IMR-90 (cell line): ENCODE measurements around the gene HSPA13. TPM values are rescaled to one million over a fixed set of nuclear protein-coding genes. Genes with fewer than 3 reads are reported as not detected.

ENCODE experiments used
- ATAC-seq: fragments of 200-7000 bp; cut with Tn5 transposase; 2 replicates; pipeline ENCODE4 v1.9.1; 2020; ENCODE audit warnings: low read depth, mild to moderate bottlenecking, moderate library complexity
- BruUV-seq: library from RNA; stranded (reverse); fragments of 400-500 nt; replicated peaks from 2 replicates; lab custom pipeline; 2021; lab: Mats Ljungman, UMichigan
- CTCF ChIA-PET: fragments of 300-600 bp; formaldehyde crosslinking; extraction: SDS; loops from one replicate; lab custom pipeline; 2021; ENCODE audit warnings: antibody characterized with exemption; lab: Yijun Ruan, JAX
- POLR2A ChIA-PET: fragments of 300-600 bp; sonication (Branson Sonifier 250); formaldehyde crosslinking; loops from one replicate; lab custom pipeline; 2022; ENCODE audit warnings: antibody characterized with exemption; ENCODE audit not compliant: unreplicated experiment; lab: Charles Lee
- DNase-seq: peaks from one replicate; pipeline ENCODE4 v3.0.0; 2013
- H2AFZ ChIP-seq: replicated peaks from 2 replicates; pipeline ENCODE3; 2013; ENCODE audit warnings: low read length, mild to moderate bottlenecking; ENCODE audit not compliant: poor library complexity
- H2AK5ac ChIP-seq: 2 replicates; pipeline ENCODE4 v1.6.1; 2013; ENCODE audit warnings: low read depth, low read length, inconsistent platforms
- H2AK9ac ChIP-seq: replicated peaks from 2 replicates; pipeline ENCODE3; 2013; ENCODE audit warnings: mild to moderate bottlenecking, low read depth, low read length, moderate library complexity; ENCODE audit not compliant: poor library complexity
- H2BK120ac ChIP-seq: 2 replicates; pipeline ENCODE4 v1.6.1; 2013; ENCODE audit warnings: low read depth, low read length, inconsistent platforms
- H2BK15ac ChIP-seq: 3 replicates; pipeline ENCODE4 v1.6.1; 2013; ENCODE audit warnings: low read depth, low read length, inconsistent platforms
- H2BK20ac ChIP-seq: 2 replicates; pipeline ENCODE4 v1.6.1; 2013; ENCODE audit warnings: low read depth, mild to moderate bottlenecking, inconsistent platforms, low read length, moderate library complexity
- H2BK5ac ChIP-seq: 2 replicates; pipeline ENCODE4 v1.6.1; 2013; ENCODE audit warnings: mild to moderate bottlenecking, low read depth, low read length, inconsistent platforms; ENCODE audit not compliant: poor library complexity, severe bottlenecking
- H3K14ac ChIP-seq: replicated peaks from 2 replicates; pipeline ENCODE4 v1.6.1; 2013; ENCODE audit warnings: low read depth, low read length, inconsistent platforms
- H3K18ac ChIP-seq: 2 replicates; pipeline ENCODE4 v1.6.1; 2013; ENCODE audit warnings: low read depth, low read length, control low read depth
- H3K23ac ChIP-seq: 2 replicates; pipeline ENCODE4 v1.6.1; 2013; ENCODE audit warnings: low read depth, low read length, inconsistent platforms
- H3K27ac ChIP-seq: 2 replicates; pipeline ENCODE4 v1.5.1; 2013; ENCODE audit warnings: mild to moderate bottlenecking, control low read depth, low read length; ENCODE audit not compliant: insufficient read depth
- H3K27me3 ChIP-seq: 2 replicates; pipeline ENCODE4 v1.6.1; 2013; ENCODE audit warnings: low read length; ENCODE audit not compliant: control insufficient read depth, insufficient read depth
- H3K36me3 ChIP-seq: 2 replicates; pipeline ENCODE4 v1.6.1; 2013; ENCODE audit warnings: low read length, mixed read lengths; ENCODE audit not compliant: control insufficient read depth, insufficient read depth
- H3K4ac ChIP-seq: 2 replicates; pipeline ENCODE4 v1.6.1; 2013; ENCODE audit warnings: low read depth, low read length, inconsistent platforms
- H3K4me1 ChIP-seq: 2 replicates; pipeline ENCODE4 v1.6.1; 2013; ENCODE audit warnings: low read length, mixed read lengths; ENCODE audit not compliant: control insufficient read depth, insufficient read depth
- H3K4me2 ChIP-seq: 2 replicates; pipeline ENCODE4 v1.6.1; 2013; ENCODE audit warnings: low read depth, mild to moderate bottlenecking, control low read depth, low read length, moderate library complexity
- H3K4me3 ChIP-seq: 2 replicates; pipeline ENCODE4 v1.5.1; 2013; ENCODE audit warnings: low read depth, mild to moderate bottlenecking, control low read depth, low read length, moderate library complexity; ENCODE audit not compliant: insufficient read depth
- H3K56ac ChIP-seq: 2 replicates; pipeline ENCODE4 v1.6.1; 2013; ENCODE audit warnings: low read length, inconsistent platforms; ENCODE audit not compliant: insufficient read depth; ENCODE audit errors: extremely low read depth
- H3K79me1 ChIP-seq, 2 experiments: 2 replicates each; pipeline ENCODE4 v1.6.1; 2013; ENCODE audit warnings: low read length in 2 of 2, inconsistent platforms in 1 of 2, low read depth in 1 of 2
- H3K9ac ChIP-seq: 2 replicates; pipeline ENCODE4 v1.6.1; 2013; ENCODE audit warnings: low read depth, low read length, control low read depth
- H3K9me1 ChIP-seq: 2 replicates; pipeline ENCODE4 v1.6.1; 2013; ENCODE audit warnings: low read length, inconsistent platforms; ENCODE audit not compliant: insufficient read depth
- H3K9me3 ChIP-seq: 2 replicates; pipeline ENCODE4 v1.6.1; 2013; ENCODE audit warnings: low read length; ENCODE audit not compliant: control insufficient read depth, insufficient read depth
- H4K20me1 ChIP-seq: 2 replicates; pipeline ENCODE4 v1.6.1; 2013; ENCODE audit warnings: low read length, inconsistent platforms; ENCODE audit not compliant: insufficient read depth
- H4K5ac ChIP-seq: 2 replicates; pipeline ENCODE4 v1.6.1; 2013; ENCODE audit warnings: mild to moderate bottlenecking, low read depth, low read length, control low read depth
- H4K8ac ChIP-seq, 2 experiments: 2 replicates each; pipeline ENCODE4 v1.6.1; 2013; ENCODE audit warnings: low read depth in 2 of 2, low read length in 2 of 2, control low read depth in 1 of 2, inconsistent platforms in 1 of 2
- H4K91ac ChIP-seq: 2 replicates; pipeline ENCODE4 v1.6.1; 2013; ENCODE audit warnings: low read depth, low read length, inconsistent platforms; ENCODE audit not compliant: insufficient read depth
- BHLHE40 ChIP-seq: fragments of 150-350 bp; IDR thresholded peaks from 2 replicates; pipeline ENCODE4 v1.6.1; 2016; ENCODE audit warnings: mild to moderate bottlenecking, low read depth, low read length
- CHD1 ChIP-seq: IDR thresholded peaks from 2 replicates; pipeline ENCODE4 v1.6.1; 2012; ENCODE audit warnings: low read depth, low read length, improper control_type of control experiment
- CTCF ChIP-seq: conservative IDR thresholded peaks from 2 replicates; pipeline ENCODE4 v1.5.1; 2012; ENCODE audit warnings: mild to moderate bottlenecking, low read depth, low read length, improper control_type of control experiment
- ELK1 ChIP-seq: fragments of 150-350 bp; IDR thresholded peaks from 2 replicates; pipeline ENCODE4 v1.6.1; 2016; ENCODE audit warnings: low read depth, mild to moderate bottlenecking, low read length, moderate library complexity, borderline replicate concordance
- FOS ChIP-seq: fragments of 150-350 bp; IDR thresholded peaks from 2 replicates; pipeline ENCODE4 v1.6.1; 2016; ENCODE audit warnings: low read depth, low read length
- MAFK ChIP-seq: IDR thresholded peaks from 2 replicates; pipeline ENCODE4 v1.6.1; 2012; ENCODE audit warnings: low read depth, low read length, improper control_type of control experiment
- MAZ ChIP-seq: IDR thresholded peaks from 2 replicates; pipeline ENCODE4 v1.6.1; 2012; ENCODE audit warnings: low read depth, mild to moderate bottlenecking, low read length, improper control_type of control experiment, moderate library complexity, borderline replicate concordance
- MXI1 ChIP-seq: IDR thresholded peaks from 2 replicates; pipeline ENCODE4 v1.6.1; 2012; ENCODE audit warnings: low read depth, mild to moderate bottlenecking, low read length, moderate library complexity, borderline replicate concordance
- NFE2L2 ChIP-seq: fragments of 150-350 bp; IDR thresholded peaks from 2 replicates; pipeline ENCODE4 v1.6.1; 2016; ENCODE audit warnings: low read depth, mild to moderate bottlenecking, low read length
- POLR2A ChIP-seq: IDR thresholded peaks from 2 replicates; pipeline ENCODE4 v1.6.1; 2012; ENCODE audit warnings: mild to moderate bottlenecking, low read depth, low read length
- RCOR1 ChIP-seq: IDR thresholded peaks from 2 replicates; pipeline ENCODE4 v1.6.1; 2012; ENCODE audit warnings: mild to moderate bottlenecking, low read length, improper control_type of control experiment; ENCODE audit not compliant: insufficient replicate concordance
- RFX5 ChIP-seq: IDR thresholded peaks from 2 replicates; pipeline ENCODE4 v1.8.0; 2012; ENCODE audit warnings: low read depth, mild to moderate bottlenecking, low read length, moderate library complexity
- SMC3 ChIP-seq: fragments of 150-350 bp; IDR thresholded peaks from 2 replicates; pipeline ENCODE4 v1.6.1; 2016; ENCODE audit warnings: low read depth, mild to moderate bottlenecking, antibody characterized with exemption, low read length, moderate library complexity
- WGBS, 2 experiments: methylation state at CpG; one replicate each; pipeline versions ENCODE4 v1.1.5 to v1.1.7; 2013; ENCODE audit warnings: missing lambda C conversion rate in 2 of 2; ENCODE audit not compliant: insufficient read length in 1 of 2; ENCODE audit errors: extremely low coverage in 2 of 2; 5-methylcytosine and 5-hydroxymethylcytosine counted together
- dilution Hi-C: fragments of 300-500 bp; cut with HindIII; formaldehyde crosslinking; loops from one replicate; pipeline ENCODE4 v1.14.3; 2018; ENCODE audit warnings: low sequenced_read_pairs; ENCODE audit not compliant: unreplicated experiment
- in situ Hi-C: fragments of 300-500 bp; cut with MboI; formaldehyde crosslinking; loops from 3 replicates; pipeline ENCODE4 v1.14.3; 2019; ENCODE audit warnings: low sequenced_read_pairs, inconsistent platforms, mixed read lengths
- intact Hi-C: fragments of 100-400 bp; cut with micrococcal nuclease; formaldehyde crosslinking; loops from 2 replicates; pipeline ENCODE4 v1.10.0; 2022
- polyA plus RNA-seq, 3 experiments: library from polyadenylated mRNA; depleted of rRNA; stranded (reverse); fragments of >200 nt; gene quantifications; 2 replicates each; pipeline ENCODE4 v1.2.3, GENCODE V29; 2012; ENCODE audit warnings: low replicate concordance in 1 of 3
- total RNA-seq: library from RNA; depleted of rRNA; stranded (reverse); fragments of >200 nt; gene quantifications from 2 replicates; pipeline ENCODE4 v1.2.3, GENCODE V29; 2012

The HSPA13 gene
- total and polyA plus RNA-seq, 2 of the 4 experiments (the other 2 are of a cell fraction): 16.3 to 43.7 TPM

GRCh38 chr21:14383596-14384180 lies 742 bp upstream of the HSPA13 start:
- Histone ChIP-seq H3K79me1 (peaks cover 15 to 21% of the 10 kb centered on the region in 2 experiments; a peak in 2 of 4 replicates), H4K5ac (peak overlapping the region; percentile 88), H4K8ac (peak overlapping the region; percentile 70 to 95), H3K18ac (peak overlapping the region; percentile 21; the same call in 1 of the 2 replicates), H3K36me3 (peaks cover under 1% of the 10 kb centered on the region; the same call in 1 of the 2 replicates), H2AK5ac (no peak overlapping the region), H2AK9ac (peak overlapping the region; percentile 68), H3K56ac (peak overlapping the region; percentile 98), H2AFZ (peak overlapping the region; percentile 89), H4K91ac (peak overlapping the region; percentile 90), H3K9me3 (no peaks in the 10 kb centered on the region), H3K9me1 (no peaks in the 10 kb centered on the region; the same call in 1 of the 2 replicates), H3K4me2 (peak overlapping the region; percentile 99), H3K23ac (peak overlapping the region; percentile 93), H3K4ac (peak overlapping the region; percentile 82), H3K9ac (peak overlapping the region; percentile 92), H4K20me1 (no peaks in the 10 kb centered on the region; the same call in 1 of the 2 replicates), H2BK5ac (peak overlapping the region; percentile 79), H2BK120ac (peak overlapping the region; percentile 63; the same call in 1 of the 2 replicates), H2BK20ac (no peak overlapping the region), H3K14ac (peak overlapping the region; percentile 76), H3K27me3 (no peaks in the 10 kb centered on the region), H3K27ac (peak overlapping the region; percentile 78), H3K4me3 (peak overlapping the region; percentile 69), H2BK15ac (no peak overlapping the region), H3K4me1 (no peaks in the 10 kb centered on the region)
- no TSS peak for BruUV-seq
- ATAC-seq (peak; percentile 50), DNase-seq (peak; percentile 5)
- POLR2A ChIA-PET: interaction anchor here (0.6 kb wide), 2 partner anchors 11 to 1221 kb away, joined by 3 read pairs; no protein-coding TSS in a partner anchor
- dilution Hi-C loops (no loop called here), intact Hi-C loops (loop anchor here (5.0 kb wide), 1 partner anchor 684 kb away; no protein-coding TSS in a partner anchor), in situ Hi-C loops (loop anchor here (25.0 kb wide), 1 partner anchor 704 kb away; no protein-coding TSS in a partner anchor)
- 5% methylated on average over 8 of the region's 21 CpGs; no CpG with 5 or more reads in 1 of the 2 experiments for WGBS, 2 experiments
- TF ChIP-seq POLR2A: no peak
- no peak for TF ChIP-seq FOS
- no peak for TF ChIP-seq MXI1
- no peak for TF ChIP-seq MAZ
- no peak for TF ChIP-seq CTCF
- no peak for TF ChIP-seq BHLHE40
- no peak for TF ChIP-seq ELK1
- TF ChIP-seq RFX5: no peak
- no peak for TF ChIP-seq RCOR1
- TF ChIP-seq SMC3: no peak
- no peak for TF ChIP-seq NFE2L2
- TF ChIP-seq CHD1: no peak
- no peak for TF ChIP-seq MAFK
- CTCF ChIA-PET: no interaction called here
